MM.1S (cell line): ENCODE measurements around the gene DTD1.

Experiments used
- EZH2 ChIP-seq: fragments of 300-600 bp; sonication (generic); optimal IDR thresholded peaks from 2 replicates; pipeline ENCODE3; 2017; ENCODE audit warnings: low read depth, mild to moderate bottlenecking, antibody characterized with exemption, low read length, mixed read lengths
- TF ChIP-seq, protein P1 (sequence below): fragments of 300-600 bp; sonication (generic); IDR thresholded peaks from 2 replicates; pipeline ENCODE4 v1.5.1; 2016; ENCODE audit warnings: antibody characterized with exemption, low read length, mixed read lengths

DNA sequence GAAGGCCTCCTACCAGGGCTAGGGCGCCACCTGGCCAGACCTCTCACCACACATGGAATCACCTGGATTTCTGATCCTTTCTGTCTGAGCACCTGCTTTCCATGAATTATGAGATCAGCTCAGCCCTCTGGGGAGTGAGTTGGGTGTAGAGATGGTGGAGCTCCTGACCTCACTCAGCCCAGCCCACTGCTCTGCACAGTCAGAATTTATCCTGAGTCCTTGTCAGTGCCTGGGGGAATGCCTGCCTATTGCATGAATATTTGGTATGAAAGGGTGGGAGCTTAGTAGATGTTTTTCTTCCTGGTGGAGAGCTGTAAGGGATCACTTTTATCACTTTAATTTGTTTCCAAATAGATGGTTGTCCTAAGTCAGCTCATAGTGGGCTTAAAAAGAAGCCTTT is 47.5 kb downstream of the DTD1 start:
- no peak for TF ChIP-seq EZH2
- TF ChIP-seq, protein P1, sequence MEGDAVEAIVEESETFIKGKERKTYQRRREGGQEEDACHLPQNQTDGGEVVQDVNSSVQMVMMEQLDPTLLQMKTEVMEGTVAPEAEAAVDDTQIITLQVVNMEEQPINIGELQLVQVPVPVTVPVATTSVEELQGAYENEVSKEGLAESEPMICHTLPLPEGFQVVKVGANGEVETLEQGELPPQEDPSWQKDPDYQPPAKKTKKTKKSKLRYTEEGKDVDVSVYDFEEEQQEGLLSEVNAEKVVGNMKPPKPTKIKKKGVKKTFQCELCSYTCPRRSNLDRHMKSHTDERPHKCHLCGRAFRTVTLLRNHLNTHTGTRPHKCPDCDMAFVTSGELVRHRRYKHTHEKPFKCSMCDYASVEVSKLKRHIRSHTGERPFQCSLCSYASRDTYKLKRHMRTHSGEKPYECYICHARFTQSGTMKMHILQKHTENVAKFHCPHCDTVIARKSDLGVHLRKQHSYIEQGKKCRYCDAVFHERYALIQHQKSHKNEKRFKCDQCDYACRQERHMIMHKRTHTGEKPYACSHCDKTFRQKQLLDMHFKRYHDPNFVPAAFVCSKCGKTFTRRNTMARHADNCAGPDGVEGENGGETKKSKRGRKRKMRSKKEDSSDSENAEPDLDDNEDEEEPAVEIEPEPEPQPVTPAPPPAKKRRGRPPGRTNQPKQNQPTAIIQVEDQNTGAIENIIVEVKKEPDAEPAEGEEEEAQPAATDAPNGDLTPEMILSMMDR = no peak
